ENCODE results near the gene PAK1IP1.

GRCh38 chr6:10720265-10720959 is 25.6 kb downstream of the PAK1IP1 start:
- no peak for TF ChIP-seq EZH2phosphoT487 (IDR thresholded peaks at IDR 0.05)
- no peak for TF ChIP-seq CTCF (IDR thresholded peaks at IDR 0.05)
